Astrocyte (in vitro differentiated cells and primary cell): ENCODE measurements around the gene LRP1B. TPM values are rescaled to one million over a fixed set of nuclear protein-coding genes. Genes with fewer than 3 reads are reported as not detected.

Experiments used
- DNase-seq: peaks from one replicate; pipeline ENCODE4 v3.0.0-alpha.2; 2010; ENCODE audit warnings: low read depth
- FAIRE-seq: peaks from 2 replicates; lab custom pipeline; 2011; peaks lifted over from hg19 to GRCh38; lab: Jason Lieb, UNC
- H2AFZ ChIP-seq: 2 replicates; pipeline ENCODE4 v1.6.0; 2012; ENCODE audit warnings: low read depth, low read length, inconsistent platforms
- H3K27ac ChIP-seq: 2 replicates; pipeline ENCODE4 v1.5.1; 2011; ENCODE audit warnings: low read depth, low read length, inconsistent platforms
- H3K27me3 ChIP-seq: 2 replicates; pipeline ENCODE4 v1.6.0; 2011; ENCODE audit warnings: low read length, inconsistent platforms; ENCODE audit not compliant: insufficient read depth
- H3K36me3 ChIP-seq: 2 replicates; pipeline ENCODE4 v1.5.1; 2011; ENCODE audit warnings: low read length, inconsistent platforms; ENCODE audit not compliant: insufficient read depth
- H3K4me1 ChIP-seq: 2 replicates; pipeline ENCODE4 v1.5.1; 2011; ENCODE audit warnings: low read length, inconsistent platforms; ENCODE audit not compliant: insufficient read depth
- H3K4me2 ChIP-seq: 2 replicates; pipeline ENCODE4 v1.6.0; 2012; ENCODE audit warnings: low read length, inconsistent platforms
- H3K4me3 ChIP-seq: 2 replicates; pipeline ENCODE4 v1.5.1; 2011; ENCODE audit warnings: low read depth, mild to moderate bottlenecking, low read length, inconsistent platforms; ENCODE audit not compliant: insufficient read depth
- H3K79me2 ChIP-seq: 2 replicates; pipeline ENCODE4 v1.6.0; 2012; ENCODE audit warnings: mild to moderate bottlenecking, low read length, inconsistent platforms; ENCODE audit not compliant: insufficient read depth
- H3K9ac ChIP-seq: 2 replicates; pipeline ENCODE4 v1.6.0; 2012; ENCODE audit warnings: mild to moderate bottlenecking, low read length, inconsistent platforms
- H3K9me3 ChIP-seq: 2 replicates; pipeline ENCODE4 v1.5.1; 2012; ENCODE audit warnings: low read depth, mild to moderate bottlenecking, low read length, inconsistent platforms; ENCODE audit not compliant: insufficient read depth
- H4K20me1 ChIP-seq: 2 replicates; pipeline ENCODE4 v1.6.0; 2012; ENCODE audit warnings: low read length, inconsistent platforms; ENCODE audit not compliant: insufficient read depth
- H3K27ac Mint-ChIP-seq: one replicate; pipeline ENCODE4 v1.8.0; 2021; ENCODE audit warnings: mild to moderate bottlenecking, mixed read lengths; ENCODE audit not compliant: unreplicated experiment
- H3K27me3 Mint-ChIP-seq: one replicate; pipeline ENCODE4 v1.8.0; 2021; ENCODE audit warnings: low read depth, mixed read lengths; ENCODE audit not compliant: unreplicated experiment
- H3K36me3 Mint-ChIP-seq: one replicate; pipeline ENCODE4 v1.8.0; 2021; ENCODE audit warnings: low read depth, mixed read lengths; ENCODE audit not compliant: unreplicated experiment
- H3K4me1 Mint-ChIP-seq: one replicate; pipeline ENCODE4 v1.8.0; 2021; ENCODE audit warnings: low read depth, mixed read lengths; ENCODE audit not compliant: unreplicated experiment
- H3K4me3 Mint-ChIP-seq: one replicate; pipeline ENCODE4 v1.8.0; 2021; ENCODE audit warnings: mild to moderate bottlenecking, moderate library complexity, mixed read lengths; ENCODE audit not compliant: unreplicated experiment
- H3K9me3 Mint-ChIP-seq: one replicate; pipeline ENCODE4 v1.8.0; 2021; ENCODE audit warnings: mild to moderate bottlenecking, mixed read lengths; ENCODE audit not compliant: unreplicated experiment
- CTCF ChIP-seq: IDR thresholded peaks from 2 replicates; pipeline ENCODE4 v1.5.1; 2011; ENCODE audit warnings: low read depth, mild to moderate bottlenecking, inconsistent platforms, low read length, moderate library complexity; ENCODE audit not compliant: insufficient read depth
- EZH2 ChIP-seq: IDR thresholded peaks from 2 replicates; pipeline ENCODE4 v1.6.1; 2012; ENCODE audit warnings: mild to moderate bottlenecking, low read length, inconsistent platforms; ENCODE audit not compliant: insufficient read depth
- total RNA-seq: library from RNA; stranded (reverse); gene quantifications from 2 replicates; pipeline ENCODE4 v1.2.1, GENCODE V29; 2021

LRP1B gene
- total RNA-seq, 1 donor from 2014 or later: 1.5 TPM

GRCh38 chr2:141195087-141195486 lies 935.7 kb downstream of the LRP1B start:
- DNase-seq (peak; percentile 18), FAIRE-seq (no peak)
- peaks cover 5% of the 10 kb centered on the region for H3K9me3 Mint-ChIP-seq
- no peak overlapping the region for H3K4me3 Mint-ChIP-seq
- H3K36me3 Mint-ChIP-seq: no peaks in the 10 kb centered on the region
- no peak overlapping the region for H3K27ac Mint-ChIP-seq
- Histone ChIP-seq H3K4me3 (no peak overlapping the region), H3K4me2 (no peak overlapping the region), H3K36me3 (no peaks in the 10 kb centered on the region), H3K79me2 (no peaks in the 10 kb centered on the region), H3K27me3 (no peaks in the 10 kb centered on the region), H3K9ac (no peak overlapping the region), H3K27ac (no peak overlapping the region), H2AFZ (no peak overlapping the region), H4K20me1 (no peaks in the 10 kb centered on the region), H3K9me3 (no peaks in the 10 kb centered on the region), H3K4me1 (no peaks in the 10 kb centered on the region)
- no peak for TF ChIP-seq EZH2
- TF ChIP-seq CTCF: no peak
- peaks cover 14% of the 10 kb centered on the region for H3K4me1 Mint-ChIP-seq
- no peaks in the 10 kb centered on the region for H3K27me3 Mint-ChIP-seq

GRCh38 chr2:141187075-141187439 lies 943.8 kb downstream of the LRP1B start:
- FAIRE-seq (no peak), DNase-seq (no peak)
- H3K4me1 ChIP-seq: no peaks in the 10 kb centered on the region
- H3K4me2 ChIP-seq: no peak overlapping the region
- H3K27ac ChIP-seq: no peak overlapping the region
- no peaks in the 10 kb centered on the region for H3K36me3 ChIP-seq
- H3K4me3 ChIP-seq: no peak overlapping the region
- Mint-ChIP-seq H3K27me3 (no peaks in the 10 kb centered on the region), H3K4me3 (no peak overlapping the region), H3K9me3 (no peaks in the 10 kb centered on the region), H3K4me1 (no peaks in the 10 kb centered on the region), H3K27ac (no peak overlapping the region), H3K36me3 (no peaks in the 10 kb centered on the region)
- H2AFZ ChIP-seq: no peak overlapping the region
- H4K20me1 ChIP-seq: no peaks in the 10 kb centered on the region
- H3K9me3 ChIP-seq: no peaks in the 10 kb centered on the region
- H3K27me3 ChIP-seq: no peaks in the 10 kb centered on the region
- no peaks in the 10 kb centered on the region for H3K79me2 ChIP-seq
- H3K9ac ChIP-seq: no peak overlapping the region
- no peak for TF ChIP-seq EZH2
- no peak for TF ChIP-seq CTCF

GRCh38 chr2:141186413-141187074 lies 944.3 kb downstream of the LRP1B start:
- no peak overlapping the region for H3K4me3 ChIP-seq
- Mint-ChIP-seq H3K4me3 (no peak overlapping the region), H3K4me1 (no peaks in the 10 kb centered on the region), H3K27me3 (no peaks in the 10 kb centered on the region), H3K27ac (no peak overlapping the region), H3K9me3 (no peaks in the 10 kb centered on the region), H3K36me3 (no peaks in the 10 kb centered on the region)
- H2AFZ ChIP-seq: no peak overlapping the region
- H3K79me2 ChIP-seq: no peaks in the 10 kb centered on the region
- no peak overlapping the region for H3K27ac ChIP-seq
- no peaks in the 10 kb centered on the region for H3K36me3 ChIP-seq
- H3K4me1 ChIP-seq: no peaks in the 10 kb centered on the region
- TF ChIP-seq EZH2 (no peak), CTCF (no peak)
- H3K4me2 ChIP-seq: no peak overlapping the region
- no peak for FAIRE-seq
- H3K9ac ChIP-seq: no peak overlapping the region
- no peaks in the 10 kb centered on the region for H3K9me3 ChIP-seq
- no peaks in the 10 kb centered on the region for H4K20me1 ChIP-seq
- no peaks in the 10 kb centered on the region for H3K27me3 ChIP-seq
- DNase-seq: no peak
